Measurements from ENCODE around the gene ETV7.

DNA sequence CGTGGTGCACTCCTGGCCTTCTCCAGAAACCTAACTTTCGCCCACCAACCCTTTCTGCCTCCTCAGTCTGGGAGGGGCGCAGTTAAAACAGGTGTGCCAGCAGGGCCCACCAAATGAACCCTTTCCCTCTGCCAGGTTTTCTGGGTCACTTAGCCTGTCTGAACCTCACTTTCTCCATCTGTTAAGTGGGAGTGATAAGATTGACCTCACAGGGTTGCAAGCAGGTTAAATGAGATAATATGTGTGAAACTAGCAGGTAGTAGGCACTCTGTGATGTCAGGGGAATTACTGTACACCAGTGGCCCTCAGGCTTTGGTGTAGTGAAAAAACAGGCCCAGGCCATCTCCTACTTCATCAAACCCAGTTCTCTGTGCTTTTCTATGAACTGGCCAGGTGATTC, 64.9 kb downstream of the ETV7 start:
- no peak for TF ChIP-seq YY1 (IDR thresholded peaks at IDR 0.05; ENCODE audit: insufficient read depth, insufficient read length)
- TF ChIP-seq ZNF274 (IDR thresholded peaks at IDR 0.05; ENCODE audit: low read depth, low read length): no peak
- no peak for TF ChIP-seq SUZ12 (IDR thresholded peaks at IDR 0.05; ENCODE audit: extremely low read depth, insufficient read depth, insufficient read length)
